PC-3 (cell line): Measurements from ENCODE around the gene APMAP.

Source experiments
- EZH2 ChIP-seq: fragments of 300-600 bp; sonication (generic); IDR thresholded peaks from one replicate; pipeline ENCODE4 v1.6.1; 2017; ENCODE audit warnings: antibody characterized with exemption, mild to moderate bottlenecking, low read length; ENCODE audit not compliant: unreplicated experiment
- EZH2phosphoT487 ChIP-seq: fragments of 300-600 bp; sonication (generic); IDR thresholded peaks from 2 replicates; pipeline ENCODE4 v1.6.1; 2018; ENCODE audit warnings: mild to moderate bottlenecking, antibody characterized with exemption, low read length, borderline replicate concordance
- TF ChIP-seq, protein P1 (sequence below): fragments of 300-600 bp; sonication (generic); conservative IDR thresholded peaks from 2 replicates; pipeline ENCODE4 v1.5.1; 2017; ENCODE audit warnings: antibody characterized with exemption, low read depth, mild to moderate bottlenecking, low read length

DNA sequence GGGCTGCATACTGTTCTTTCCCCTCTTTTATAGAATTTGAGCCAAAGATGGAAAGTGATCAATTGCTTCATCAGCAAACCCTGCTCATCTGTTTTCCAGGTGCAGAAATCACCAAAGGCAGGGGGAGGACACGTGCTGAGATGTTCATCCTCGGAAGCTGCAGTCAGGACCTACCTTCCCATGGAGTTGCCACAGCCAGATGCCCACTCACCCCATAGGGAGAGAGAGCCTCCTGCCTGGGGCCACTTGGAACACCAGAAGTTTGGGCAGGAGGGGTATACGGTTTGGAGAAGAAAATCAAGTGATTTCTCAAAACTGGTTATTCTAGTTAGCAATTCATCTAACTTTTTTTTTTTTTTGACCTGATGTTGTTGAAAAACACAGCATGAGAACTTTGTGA lies 48.8 kb downstream of the APMAP start:
- TF ChIP-seq, protein P1, sequence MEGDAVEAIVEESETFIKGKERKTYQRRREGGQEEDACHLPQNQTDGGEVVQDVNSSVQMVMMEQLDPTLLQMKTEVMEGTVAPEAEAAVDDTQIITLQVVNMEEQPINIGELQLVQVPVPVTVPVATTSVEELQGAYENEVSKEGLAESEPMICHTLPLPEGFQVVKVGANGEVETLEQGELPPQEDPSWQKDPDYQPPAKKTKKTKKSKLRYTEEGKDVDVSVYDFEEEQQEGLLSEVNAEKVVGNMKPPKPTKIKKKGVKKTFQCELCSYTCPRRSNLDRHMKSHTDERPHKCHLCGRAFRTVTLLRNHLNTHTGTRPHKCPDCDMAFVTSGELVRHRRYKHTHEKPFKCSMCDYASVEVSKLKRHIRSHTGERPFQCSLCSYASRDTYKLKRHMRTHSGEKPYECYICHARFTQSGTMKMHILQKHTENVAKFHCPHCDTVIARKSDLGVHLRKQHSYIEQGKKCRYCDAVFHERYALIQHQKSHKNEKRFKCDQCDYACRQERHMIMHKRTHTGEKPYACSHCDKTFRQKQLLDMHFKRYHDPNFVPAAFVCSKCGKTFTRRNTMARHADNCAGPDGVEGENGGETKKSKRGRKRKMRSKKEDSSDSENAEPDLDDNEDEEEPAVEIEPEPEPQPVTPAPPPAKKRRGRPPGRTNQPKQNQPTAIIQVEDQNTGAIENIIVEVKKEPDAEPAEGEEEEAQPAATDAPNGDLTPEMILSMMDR: no peak
- TF ChIP-seq EZH2 (no peak), EZH2phosphoT487 (no peak)
